Retinal pigment epithelial cell (primary cell): ENCODE results near the gene ARID1B.
"Not testable (repeated sequence)": the region's sequence is repeated elsewhere in the genome, so short reads cannot be mapped to it uniquely, and the experiment has no call there.

Experiments
- DNase-seq: peaks from one replicate; pipeline ENCODE4 v3.0.0-alpha.2; 2010; ENCODE audit warnings: low read depth
- H3K4me3 ChIP-seq: 2 replicates; pipeline ENCODE4 v1.5.1; 2011; ENCODE audit warnings: mild to moderate bottlenecking, low read length, control low read depth, moderate library complexity
- CTCF ChIP-seq: conservative IDR thresholded peaks from 2 replicates; pipeline ENCODE4 v1.5.1; 2011; ENCODE audit warnings: low read depth, low read length, control low read depth, inconsistent platforms

ARID1B gene

GRCh38 chr6:157034436-157035230 lies 257.5 kb downstream of the ARID1B start:
- TF ChIP-seq CTCF, result peak; percentile 72
- H3K4me3 ChIP-seq, result no peak overlapping the region
- no peak for DNase-seq

GRCh38 chr6:157035546-157035945 lies 258.4 kb downstream of the ARID1B start:
- H3K4me3 ChIP-seq, result no peak overlapping the region
- no peak for DNase-seq
- TF ChIP-seq CTCF, result no peak

- H3K4me3 ChIP-seq, result no peak overlapping the region
- DNase-seq, result no peak
- no peak for TF ChIP-seq CTCF
Measured at GRCh38 chr6:157036245-157036711, 259.1 kb downstream of the ARID1B start.

- DNase-seq, result no peak
- no peak for TF ChIP-seq CTCF
- H3K4me3 ChIP-seq, result peak overlapping the region; percentile 1
Measured at GRCh38 chr6:157037165-157037564, 260.0 kb downstream of the ARID1B start.

- H3K4me3 ChIP-seq, result no peak overlapping the region
- DNase-seq, result no peak
- TF ChIP-seq CTCF, result no peak
Measured at GRCh38 chr6:157038610-157039009, 261.4 kb downstream of the ARID1B start.

- not testable (repeated sequence) for DNase-seq, H3K4me3 ChIP-seq
Measured at GRCh38 chr6:157039639-157040038, 262.5 kb downstream of the ARID1B start.

GRCh38 chr6:157040191-157040590 lies 263.0 kb downstream of the ARID1B start:
- no peak overlapping the region for H3K4me3 ChIP-seq
- no peak for TF ChIP-seq CTCF
- DNase-seq, result no peak
